Stimulated activated CD4-positive, alpha-beta T cell treated with anti-CD3 and anti-CD28 coated beads, TNF-alpha, amount 100 ng/mL, for 48 hours (primary cell): ENCODE data around the gene MOV10L1.
A peak's percentile ranks its signal among the peaks of the same experiment; 100 is the strongest.
"Not testable (repeated sequence)": the region's sequence is repeated elsewhere in the genome, so short reads cannot be mapped to it uniquely, and the experiment has no call there.

Experiments used
- DNase-seq, 3 donors: peaks; one replicate each; pipeline ENCODE4 v3.0.0-alpha.2; 2020; ENCODE audit warnings: low read depth in 3 of 3

The MOV10L1 gene

DNA sequence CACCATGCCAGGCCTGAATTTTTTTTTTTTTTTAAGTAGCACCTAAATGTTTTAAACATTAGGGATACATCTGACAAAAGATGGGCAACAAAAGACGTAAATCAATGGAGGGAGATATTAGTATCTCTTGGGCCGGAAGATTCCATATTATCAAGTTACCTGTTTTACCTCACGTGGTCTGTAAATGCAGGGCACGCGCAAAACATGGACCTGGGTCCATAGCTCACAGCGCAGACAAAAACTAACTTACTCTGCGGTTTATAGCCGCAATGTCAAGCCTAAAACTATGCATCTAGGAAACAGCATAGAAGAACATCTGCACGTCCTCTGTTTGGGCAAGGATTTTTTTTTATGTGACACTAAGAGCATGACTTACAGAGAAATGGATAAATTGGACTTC is 49.2 kb downstream of the MOV10L1 start:
- DNase-seq = no peak

DNA sequence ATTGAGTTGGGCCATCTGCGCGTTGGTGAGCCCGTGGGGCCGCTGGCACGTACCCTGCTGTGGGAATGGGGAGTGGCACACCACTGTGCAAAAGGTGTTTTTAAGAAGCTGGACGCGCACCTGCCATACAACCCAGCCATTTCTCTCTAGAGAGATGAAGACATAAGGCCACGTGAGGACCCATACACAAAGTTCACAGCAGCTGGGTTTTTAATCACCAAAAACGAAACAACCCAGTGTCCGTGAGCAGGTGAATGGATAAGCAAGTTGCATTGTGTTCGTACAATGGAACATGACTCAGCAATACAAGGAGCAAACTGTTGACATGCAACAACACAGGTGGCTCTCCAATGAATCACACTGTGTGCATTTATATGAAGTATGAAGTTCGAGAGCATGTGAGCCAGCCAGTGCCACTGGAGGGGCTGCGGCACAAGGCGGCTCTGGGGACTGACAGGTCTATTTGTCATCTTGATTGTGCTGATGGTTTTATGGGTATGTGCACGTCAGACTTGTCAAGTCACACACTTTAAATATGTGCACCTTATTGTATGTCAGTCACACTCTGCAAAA is 50.1 kb downstream of the MOV10L1 start:
- no peak for DNase-seq

DNA sequence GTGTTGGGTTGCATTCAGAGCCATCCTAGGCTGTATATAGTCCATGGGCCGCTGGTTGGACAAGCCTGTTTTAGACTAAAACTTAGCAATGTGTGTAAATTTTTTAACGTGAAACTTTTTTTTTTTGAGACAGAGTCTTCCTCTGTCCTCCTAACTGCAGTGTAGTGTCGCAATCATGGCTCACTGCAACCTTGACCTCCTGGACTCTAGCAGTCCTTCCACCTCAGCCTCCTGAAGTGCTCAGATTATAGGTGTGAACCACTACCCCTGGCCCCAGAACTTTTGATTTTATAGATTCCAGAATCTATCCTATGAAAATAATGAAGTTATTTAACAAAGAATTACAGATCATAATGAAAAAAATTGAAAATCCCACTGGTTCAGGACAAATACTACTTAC is 50.8 kb downstream of the MOV10L1 start:
- no peak for DNase-seq

- DNase-seq = no peak
Measured at GRCh38 chr22:50141462-50141861, 51.7 kb downstream of the MOV10L1 start.

DNA sequence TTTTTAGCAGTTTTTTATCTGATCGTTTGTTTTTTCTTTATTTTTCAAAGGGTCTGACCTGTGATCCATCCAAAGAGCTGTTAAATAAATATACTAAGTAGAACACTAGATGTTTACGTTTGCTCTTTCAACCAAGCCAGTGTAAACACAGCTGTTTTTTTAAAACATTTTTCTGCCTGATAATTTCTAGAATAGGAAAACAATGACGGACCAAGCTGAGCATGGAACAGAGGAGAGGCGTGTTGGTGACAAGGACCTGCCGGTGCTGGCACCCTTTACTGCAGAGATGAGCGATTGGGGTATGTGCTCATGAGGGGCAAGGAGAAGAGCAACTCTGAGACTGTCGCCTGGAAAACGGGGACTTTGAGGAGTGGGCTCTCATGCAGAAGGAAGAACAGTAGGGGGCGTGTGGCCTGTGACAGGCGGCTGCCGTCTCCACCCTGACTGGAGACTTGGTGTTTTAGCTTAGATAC is 52.1 kb downstream of the MOV10L1 start:
- DNase-seq = no peak

GRCh38 chr22:50143096-50143495 is 53.3 kb downstream of the MOV10L1 start:
- no peak for DNase-seq

GRCh38 chr22:50144005-50144614 is 54.3 kb downstream of the MOV10L1 start:
- DNase-seq = no peak

- no peak for DNase-seq
Measured at GRCh38 chr22:50145721-50146438, 56.1 kb downstream of the MOV10L1 start.

- DNase-seq = no peak
Measured at GRCh38 chr22:50146439-50147238, 56.8 kb downstream of the MOV10L1 start.

DNA sequence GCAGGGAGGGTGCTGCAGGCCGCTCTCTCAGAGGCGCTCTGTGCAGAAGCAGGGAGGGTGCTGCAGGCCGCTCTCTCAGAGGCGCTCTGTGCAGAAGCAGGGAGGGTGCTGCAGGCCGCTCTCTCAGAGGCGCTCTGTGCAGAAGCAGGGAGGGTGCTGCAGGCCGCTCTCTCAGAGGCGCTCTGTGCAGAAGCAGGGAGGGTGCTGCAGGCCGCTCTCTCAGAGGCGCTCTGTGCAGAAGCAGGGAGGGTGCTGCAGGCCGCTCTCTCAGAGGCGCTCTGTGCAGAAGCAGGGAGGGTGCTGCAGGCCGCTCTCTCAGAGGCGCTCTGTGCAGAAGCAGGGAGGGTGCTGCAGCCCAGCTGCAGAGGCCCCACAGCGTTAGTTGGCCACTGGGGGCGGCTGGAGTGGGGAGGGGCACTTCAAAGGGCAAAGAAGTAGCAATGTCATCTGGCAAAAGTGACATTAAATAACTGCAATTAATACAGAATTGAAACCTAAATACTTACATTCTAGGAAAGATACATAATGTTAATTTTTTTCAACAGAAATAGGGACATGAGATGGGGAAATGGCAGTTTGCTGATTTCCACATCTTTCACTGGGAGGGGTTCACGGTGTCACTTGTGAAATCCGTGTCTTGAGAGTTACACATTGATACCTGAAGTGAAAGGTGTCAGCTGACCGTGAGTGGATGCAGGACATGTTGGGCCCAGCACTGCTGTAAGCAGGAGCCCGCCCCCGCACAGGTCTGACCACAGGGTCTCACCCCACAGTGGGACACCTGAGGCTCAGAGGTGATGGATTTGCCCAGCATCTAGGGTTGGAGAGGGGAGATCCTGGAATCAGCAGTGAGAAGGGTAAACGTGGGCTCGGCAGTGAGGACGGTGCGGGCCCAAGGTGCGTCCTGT is 57.7 kb downstream of the MOV10L1 start:
- not testable (repeated sequence) for DNase-seq

- DNase-seq = no peak
Measured at GRCh38 chr22:50148166-50148500, 58.3 kb downstream of the MOV10L1 start.

DNA sequence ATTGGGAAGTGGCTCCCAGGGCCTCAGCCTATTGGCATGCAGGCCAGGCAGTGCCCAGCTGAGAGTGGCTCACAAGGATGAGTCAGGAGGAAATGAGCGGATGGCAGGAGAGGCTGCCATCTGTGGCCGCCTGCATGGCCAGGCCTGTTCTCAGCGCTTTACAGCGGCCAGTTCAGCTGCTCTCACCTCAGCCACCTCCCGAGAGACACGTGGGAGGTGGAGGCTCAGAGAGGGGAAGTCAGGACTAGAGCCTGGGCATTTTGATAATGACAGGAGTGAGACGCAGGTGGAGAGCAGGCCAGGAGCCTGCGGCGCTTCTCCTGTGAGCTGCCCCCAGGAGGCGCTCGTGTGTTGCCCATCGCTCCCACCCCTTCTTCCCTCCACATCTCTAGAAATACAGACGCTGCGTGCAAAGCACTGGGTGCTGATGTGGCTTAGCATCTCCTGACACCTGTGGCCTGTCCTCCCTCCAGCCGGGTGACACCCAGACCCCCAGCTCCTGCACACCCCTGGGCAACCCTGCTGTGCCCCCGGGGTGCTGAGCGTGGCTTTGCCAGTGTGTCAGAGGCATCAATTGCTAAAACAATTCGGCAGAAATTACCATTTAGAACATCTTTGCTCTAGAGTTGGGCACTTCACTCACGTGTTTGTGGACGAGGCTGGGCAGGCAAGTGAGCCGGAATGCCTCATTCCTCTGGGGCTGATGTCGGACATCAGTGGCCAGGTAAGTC is 59.4 kb downstream of the MOV10L1 start:
- DNase-seq = peak; percentile 51 to 57 (median 54)

- no peak for DNase-seq
Measured at GRCh38 chr22:50150161-50151129, 60.6 kb downstream of the MOV10L1 start.

DNA sequence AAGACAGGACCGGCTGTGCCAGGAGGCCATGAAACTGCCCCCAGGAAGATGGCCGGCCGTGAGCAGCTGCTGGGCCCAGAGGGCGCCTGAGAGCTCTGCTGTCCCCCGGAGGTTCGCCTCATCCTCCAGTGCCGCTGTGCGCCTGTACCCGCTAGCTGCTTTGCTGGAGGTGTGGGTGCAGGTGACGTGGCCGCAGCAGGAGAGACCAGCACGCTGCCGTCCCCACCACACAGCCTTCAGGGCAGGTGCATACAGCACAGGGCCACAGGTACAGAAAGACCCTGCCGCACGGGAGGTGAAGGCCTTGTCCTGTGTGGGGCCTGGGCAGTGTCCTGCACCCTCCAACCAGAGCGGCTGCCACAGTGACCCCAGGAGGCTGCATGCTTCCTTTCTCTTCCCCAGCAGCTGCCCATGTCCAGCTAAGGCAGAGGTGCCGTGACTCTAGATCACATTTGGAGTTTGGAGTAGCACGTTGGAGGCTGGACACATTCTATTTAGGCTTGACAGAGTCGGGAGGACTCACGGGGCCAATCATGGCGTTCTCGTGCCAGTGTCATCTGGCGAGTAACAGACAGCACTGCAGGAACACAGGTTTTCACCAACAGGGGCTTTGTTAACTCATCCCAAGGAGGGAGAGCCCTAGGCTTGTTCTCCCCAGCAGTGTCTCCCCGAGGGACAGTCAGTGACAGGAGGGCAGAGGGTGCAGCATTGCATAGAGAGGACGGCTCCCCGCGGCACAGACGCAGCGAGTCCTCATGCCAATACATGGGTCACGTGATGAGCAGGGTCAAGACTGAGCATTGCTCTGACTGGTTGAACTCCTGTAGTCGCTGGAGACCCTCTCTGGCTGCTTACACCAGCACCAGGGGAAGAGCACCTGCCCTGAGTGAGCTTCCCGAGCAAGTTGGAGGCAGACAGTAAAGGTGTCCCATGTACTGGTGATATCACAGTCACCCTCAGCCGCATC is 62.0 kb downstream of the MOV10L1 start:
- no peak for DNase-seq

DNA sequence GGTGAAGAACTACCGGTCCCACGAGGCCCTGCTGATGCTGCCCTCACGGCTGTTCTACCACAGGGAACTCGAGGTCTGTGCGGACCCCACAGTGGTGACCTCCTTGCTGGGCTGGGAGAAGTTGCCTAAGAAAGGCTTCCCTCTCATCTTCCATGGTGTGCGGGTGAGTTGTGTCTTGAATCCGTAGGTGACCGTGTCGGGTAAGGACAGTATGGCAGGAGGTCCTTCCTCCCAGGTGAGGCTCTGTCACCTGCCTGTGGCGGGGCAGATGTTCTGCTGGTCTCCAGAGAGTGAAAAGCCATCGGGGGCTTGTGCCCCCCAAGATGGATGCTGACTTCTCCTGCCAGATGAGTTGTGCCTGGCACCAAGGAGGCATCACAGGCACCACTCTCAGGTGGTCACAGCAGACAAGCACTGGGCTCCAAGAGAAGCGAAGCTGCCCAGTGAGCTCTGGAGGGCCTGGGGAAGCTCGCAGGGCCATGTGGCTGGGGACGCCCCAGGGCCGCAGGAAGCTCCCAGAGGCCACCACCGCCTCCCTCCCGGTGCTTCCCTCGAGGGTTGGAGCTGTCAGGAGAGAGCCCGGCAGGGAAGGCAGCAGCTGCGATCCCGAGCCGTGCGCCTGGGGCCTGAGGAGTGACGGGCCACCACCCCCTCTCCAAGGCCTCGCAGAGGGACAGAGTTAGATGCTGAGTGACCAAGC is 63.4 kb downstream of the MOV10L1 start:
- DNase-seq = no peak

GRCh38 chr22:50153756-50154140 is 63.9 kb downstream of the MOV10L1 start:
- no peak for DNase-seq

DNA sequence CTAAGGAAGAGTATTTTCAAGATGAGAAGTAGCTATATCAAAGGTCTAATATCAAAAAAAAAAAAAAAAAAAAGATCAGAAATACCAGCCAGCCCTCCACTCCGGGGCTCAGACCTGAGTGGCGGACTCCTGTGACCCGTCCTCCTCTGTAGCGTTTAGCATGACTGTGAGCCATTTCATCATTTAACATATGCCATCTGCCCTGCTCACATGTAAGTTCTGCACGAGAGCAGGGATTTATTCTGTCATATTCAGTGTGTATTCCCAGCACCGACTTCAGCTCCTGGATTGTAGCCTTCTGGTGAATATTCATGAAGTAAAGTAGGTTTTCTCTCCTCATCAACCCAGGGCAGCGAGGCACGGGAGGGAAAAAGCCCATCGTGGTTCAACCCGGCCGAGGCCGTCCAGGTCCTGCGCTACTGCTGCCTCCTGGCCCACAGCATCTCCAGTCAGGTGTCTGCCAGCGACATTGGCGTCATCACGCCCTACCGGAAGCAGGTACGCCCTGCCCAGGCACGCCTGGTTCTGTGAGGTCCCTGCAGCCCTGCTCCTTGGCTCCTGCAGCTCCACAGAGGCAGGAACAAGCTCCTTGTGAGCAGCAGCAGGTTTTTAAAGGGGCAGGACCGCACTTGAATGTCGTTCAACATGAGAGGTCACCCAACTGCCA is 68.0 kb downstream of the MOV10L1 start:
- no peak for DNase-seq
